HG03439 (cell line): ENCODE measurements around the gene DNMT1.
"Not testable (repeated sequence)": the region's sequence is repeated elsewhere in the genome, so short reads cannot be mapped to it uniquely, and the experiment has no call there.

Experiments used
- ATAC-seq: cut with Tn5 transposase; IDR thresholded peaks from one replicate; pipeline ENCODE4 v1.9.1; 2021; ENCODE audit warnings: mild to moderate bottlenecking, moderate library complexity; ENCODE audit not compliant: unreplicated experiment

The DNMT1 gene

DNA sequence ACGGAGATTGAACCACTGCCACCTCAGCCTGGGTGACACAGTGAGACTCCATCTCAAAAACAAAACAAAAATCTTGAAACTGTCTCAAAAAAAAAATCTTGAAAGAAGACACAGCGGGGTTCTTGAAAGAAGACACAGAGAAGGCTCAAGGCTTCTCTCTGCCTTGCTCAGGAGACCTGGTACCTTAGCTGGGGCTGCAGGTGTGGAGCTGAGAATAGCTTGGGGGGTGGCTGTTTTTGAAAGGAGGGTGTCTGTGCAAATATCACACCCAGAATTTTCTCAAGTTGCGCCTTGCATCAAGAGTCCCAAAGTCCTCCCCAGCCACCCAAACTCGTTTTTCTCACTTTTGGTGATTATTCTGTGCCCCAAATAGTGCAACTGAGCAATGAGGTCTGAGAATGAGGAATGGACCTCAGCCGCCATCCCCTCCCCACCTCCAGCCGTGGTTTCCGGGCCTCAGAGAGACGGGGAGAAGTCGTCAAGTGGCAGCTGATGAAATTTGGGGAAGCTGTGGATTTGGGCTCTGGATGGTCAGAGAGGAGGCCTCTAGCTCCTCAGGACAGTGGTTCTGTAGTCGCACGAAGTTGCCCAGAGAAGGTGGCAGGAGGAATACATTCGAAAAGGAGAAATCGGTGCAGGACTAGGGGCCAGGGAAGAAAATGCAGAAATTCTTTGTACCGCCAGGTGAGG is 27.6 kb upstream of the DNMT1 start:
- ATAC-seq = no peak

DNA sequence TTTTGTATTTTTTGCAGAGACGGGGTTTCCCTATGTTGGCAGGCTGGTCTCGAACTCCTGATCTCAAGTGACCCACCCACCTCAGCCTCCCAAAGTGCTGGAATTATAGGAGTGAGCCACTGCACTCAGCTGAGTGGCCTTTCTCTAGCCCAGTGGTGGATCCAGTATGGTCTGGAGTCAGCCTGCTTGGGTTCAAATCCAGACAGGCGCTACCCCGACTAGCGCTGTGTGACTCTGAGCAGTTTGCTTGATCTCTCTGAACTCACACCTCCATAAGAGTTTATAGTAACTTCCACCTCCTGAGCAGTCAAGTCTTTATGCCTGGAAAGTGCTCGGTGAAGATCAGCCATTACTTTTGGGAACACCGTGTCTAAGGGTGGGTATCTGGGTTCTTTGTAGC is 25.9 kb upstream of the DNMT1 start:
- ATAC-seq = no peak

DNA sequence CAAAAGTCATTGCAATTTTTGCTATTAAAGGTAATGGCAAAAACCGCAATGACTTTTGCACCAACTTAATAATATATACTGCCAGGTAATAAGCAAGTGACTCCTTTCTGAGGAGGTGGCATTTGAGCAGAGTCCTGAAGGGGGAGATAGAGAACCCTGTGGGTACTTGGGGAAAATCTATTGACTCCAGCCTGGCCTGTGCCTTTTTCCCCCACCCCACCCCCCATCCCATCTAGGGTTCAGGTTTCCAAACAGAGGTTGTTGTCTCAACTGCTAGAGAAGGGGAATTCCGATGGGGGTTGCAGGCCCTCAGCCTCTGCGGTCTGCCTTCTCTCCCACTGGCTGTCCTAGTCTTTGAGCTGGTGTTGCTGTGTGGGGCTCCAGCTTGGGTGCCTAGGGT is 24.9 kb upstream of the DNMT1 start:
- peak; percentile 58 for ATAC-seq

DNA sequence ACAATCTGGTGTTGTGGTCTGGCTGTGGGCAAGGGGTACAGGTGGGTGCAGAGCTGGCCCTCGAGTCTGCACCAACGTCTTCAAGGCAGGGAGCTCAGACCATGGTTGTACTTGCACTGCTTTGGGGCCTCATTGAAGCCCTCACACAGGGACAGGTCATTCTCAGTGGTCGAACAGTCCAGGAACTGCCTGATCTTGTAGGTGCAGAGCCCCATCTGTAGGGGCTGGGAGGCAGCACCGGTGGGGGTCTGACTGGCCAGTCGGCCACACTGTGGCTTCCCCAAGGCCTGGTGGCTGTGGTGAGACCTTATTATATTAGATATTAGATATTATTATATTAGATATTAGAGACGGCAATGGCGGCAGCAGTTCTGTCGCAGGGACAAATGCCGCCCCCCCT is 22.3 kb upstream of the DNMT1 start:
- no peak for ATAC-seq

DNA sequence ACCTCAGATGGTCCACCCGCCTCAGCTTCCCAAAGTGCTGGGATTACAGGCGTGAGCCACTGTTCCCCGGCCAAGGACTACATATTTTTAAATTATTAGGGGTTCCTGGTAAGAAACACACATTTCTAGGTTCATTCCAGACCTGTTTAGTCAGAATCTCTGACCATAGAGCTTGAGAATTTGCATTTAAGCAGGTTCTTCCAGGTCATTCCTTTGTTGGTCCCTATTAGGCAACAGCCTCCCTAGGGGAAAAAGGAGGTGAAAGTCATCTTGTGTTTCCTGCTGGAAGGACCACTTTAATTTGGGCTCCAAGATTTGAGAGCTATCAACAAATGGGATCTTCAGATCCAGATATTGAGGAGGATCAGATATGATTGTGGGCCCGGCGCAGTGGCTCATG is 20.0 kb upstream of the DNMT1 start:
- ATAC-seq = no peak

DNA sequence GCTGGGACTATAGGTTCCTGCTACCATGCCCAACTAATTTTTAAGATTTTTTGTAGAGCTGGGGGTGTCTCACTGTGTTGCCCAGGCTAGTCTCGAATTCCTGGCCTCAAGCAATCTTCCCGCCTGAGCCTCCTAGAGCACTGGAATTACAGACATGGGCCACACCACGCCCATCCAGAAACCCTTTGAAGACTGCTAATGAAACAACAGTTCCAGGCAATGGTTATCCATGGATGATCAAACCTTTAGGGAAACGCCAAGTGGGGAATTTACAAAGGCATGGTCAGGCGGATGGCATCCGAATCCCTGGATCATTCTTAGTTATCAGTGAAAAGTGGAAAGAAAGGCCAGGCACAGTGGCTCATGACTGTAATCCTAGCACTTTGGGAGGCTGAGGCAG is 16.9 kb upstream of the DNMT1 start:
- ATAC-seq = no peak

DNA sequence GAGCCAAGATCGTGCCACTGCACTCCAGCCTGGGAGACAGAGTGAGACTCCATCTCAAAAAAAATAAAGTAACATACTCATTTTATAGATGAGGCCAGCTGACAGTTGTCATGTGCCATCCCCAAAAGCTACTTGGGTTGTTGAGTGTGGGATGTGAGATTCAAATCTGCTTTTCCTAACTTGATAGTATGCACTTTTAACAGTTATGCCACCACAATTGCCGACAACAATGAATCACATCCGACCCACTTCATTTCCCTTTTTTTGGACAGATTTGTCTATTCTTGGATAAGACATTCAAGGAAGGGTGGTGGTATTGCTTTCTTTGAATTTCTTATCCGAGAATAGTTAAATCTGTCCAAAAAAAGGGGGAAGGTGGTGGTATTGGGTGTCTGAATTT is 16.3 kb upstream of the DNMT1 start:
- ATAC-seq = no peak

DNA sequence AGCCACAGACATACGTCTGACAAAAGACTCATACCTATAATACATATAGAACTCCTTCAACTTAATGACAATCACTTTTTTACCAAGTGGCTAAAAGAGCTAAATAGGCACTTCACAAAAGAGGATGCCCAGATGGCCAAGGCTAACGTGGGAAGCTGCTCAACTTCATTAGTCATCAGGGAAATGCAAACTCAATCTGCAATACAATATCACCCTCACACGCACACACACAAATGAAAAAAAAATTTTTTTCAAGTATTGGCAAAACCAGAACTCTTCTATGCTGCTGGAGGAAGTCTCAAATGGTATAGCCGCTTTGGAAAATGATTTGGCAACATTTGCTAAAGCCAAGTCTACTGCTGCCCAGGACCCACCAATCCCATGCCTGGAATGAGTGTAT is 14.6 kb upstream of the DNMT1 start:
- ATAC-seq = no peak

DNA sequence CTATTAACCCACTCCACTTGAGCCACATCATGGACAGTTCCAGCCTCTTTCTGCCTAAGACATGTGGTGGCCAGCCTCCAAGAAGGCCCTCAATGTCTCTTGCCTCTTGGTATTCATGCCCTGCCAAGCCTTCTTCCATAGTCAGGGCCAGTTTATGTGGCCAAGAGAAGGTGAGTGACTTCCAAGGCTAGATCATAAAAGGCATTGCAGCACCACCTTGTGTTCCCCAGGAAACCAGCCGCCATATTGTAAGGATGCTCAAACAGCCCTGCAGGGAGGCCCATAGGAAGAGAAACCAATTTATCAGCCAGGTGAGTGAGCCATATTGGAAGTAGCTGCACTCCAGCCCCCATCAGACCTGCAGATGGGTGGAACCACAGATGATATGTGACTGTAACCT is 12.3 kb upstream of the DNMT1 start:
- no peak for ATAC-seq

DNA sequence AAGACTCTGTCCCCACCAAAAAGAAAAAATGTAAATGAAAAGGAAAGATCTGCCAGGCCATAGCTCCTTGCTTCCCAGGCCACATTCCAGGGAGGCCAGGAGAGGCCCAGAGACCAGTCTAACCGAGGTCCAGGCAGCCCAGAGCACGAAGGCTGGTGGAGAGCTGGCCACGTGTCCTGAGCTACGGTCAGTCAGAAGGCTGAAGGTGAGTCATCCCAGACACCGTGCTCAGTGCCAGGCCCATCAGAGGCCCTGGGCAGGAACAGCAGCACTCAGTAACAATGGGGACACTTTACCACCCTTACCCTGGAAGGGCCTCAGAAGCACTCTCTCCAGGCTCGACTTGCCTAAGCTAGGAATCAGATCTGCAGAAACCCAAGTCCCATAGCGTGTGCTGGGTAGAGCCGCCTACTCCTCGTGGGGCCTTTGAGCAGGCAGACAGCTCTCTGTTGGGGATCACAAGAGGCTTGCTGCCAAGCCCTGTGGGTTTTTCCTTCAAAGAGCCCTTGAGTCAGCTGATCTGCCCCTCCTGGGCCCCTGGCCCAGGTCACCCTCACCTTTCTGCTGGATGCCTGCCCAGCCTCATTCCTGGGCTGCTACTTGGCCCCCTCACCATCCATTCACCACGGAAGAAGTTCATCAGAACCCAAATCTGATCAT is 11.6 kb upstream of the DNMT1 start:
- no peak for ATAC-seq

DNA sequence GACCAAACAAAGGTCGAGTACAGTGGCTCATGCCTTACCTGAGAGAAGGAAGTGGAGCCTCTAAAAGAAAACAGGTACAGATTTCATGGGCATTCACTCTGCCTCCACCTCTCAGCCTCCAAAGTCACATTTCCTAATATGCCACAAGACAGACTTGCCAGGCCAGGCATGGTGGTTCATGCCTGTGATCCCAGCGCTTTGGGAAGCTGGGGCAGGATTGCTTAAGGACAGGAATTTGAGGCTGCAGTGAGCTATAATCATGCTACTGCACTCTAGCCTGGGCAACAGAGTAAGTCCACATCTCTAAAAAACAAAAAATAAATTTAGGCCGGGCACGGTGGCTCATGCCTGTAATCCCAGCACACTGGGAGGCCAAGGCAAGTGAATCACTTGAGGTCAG is 10.9 kb upstream of the DNMT1 start:
- ATAC-seq = no peak

DNA sequence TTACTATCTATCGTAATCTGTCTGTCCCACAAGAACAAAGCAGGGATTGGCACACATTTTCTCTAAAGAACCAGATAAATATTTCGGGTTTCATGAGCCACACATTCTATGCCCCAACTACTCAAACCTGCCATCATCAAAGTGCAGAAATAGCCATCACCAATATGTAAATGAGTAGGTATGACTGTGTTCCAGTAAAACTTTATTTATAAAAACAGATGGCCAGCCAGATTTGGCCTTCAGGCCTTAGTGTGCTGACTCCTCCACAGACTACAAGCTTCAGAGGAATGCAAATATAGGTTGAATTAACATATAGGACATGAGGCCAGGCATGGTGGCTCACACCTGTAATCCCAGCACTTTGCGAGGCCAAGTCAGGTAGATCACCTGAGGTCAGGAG is 8.9 kb upstream of the DNMT1 start:
- no peak for ATAC-seq

DNA sequence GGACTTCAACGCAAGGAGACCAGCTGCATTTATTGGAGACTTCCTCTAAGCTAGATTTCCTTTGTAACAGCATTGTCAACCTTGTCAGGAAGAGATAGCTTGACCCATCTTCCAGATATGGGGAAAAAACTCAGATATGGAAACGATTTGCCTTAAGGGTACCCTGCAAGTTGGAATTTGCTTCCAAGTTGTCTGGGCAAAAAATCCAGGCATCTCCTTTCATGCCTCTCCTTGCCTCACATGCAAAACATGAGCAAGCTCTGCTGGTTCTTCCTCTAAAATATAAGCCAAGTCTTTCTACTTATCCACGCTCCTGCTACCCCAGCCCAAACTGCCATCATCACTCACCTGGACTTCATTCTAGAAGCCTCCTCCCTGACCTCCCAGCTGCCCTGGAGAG is 6.4 kb upstream of the DNMT1 start:
- no peak for ATAC-seq

DNA sequence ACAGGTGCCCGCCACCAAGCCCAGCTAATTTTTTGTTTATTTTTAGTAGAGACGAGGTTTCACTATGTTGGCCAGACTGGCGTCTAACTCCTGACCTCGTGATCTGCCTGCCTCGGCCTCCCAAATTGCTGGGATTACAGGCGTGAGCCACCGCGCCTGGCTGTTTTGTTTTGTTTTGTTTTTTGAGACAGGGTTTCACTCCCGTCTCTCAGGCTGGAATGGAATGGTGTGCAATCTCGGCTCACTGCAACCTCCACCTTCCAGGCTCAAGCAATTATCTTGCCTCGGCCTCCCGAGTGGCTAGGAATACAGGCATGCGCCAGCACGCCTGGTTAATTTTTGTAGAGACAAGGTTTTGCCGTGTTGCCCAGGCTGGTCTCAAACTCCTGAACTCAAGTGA is 5.3 kb upstream of the DNMT1 start:
- ATAC-seq = not testable (repeated sequence)

DNA sequence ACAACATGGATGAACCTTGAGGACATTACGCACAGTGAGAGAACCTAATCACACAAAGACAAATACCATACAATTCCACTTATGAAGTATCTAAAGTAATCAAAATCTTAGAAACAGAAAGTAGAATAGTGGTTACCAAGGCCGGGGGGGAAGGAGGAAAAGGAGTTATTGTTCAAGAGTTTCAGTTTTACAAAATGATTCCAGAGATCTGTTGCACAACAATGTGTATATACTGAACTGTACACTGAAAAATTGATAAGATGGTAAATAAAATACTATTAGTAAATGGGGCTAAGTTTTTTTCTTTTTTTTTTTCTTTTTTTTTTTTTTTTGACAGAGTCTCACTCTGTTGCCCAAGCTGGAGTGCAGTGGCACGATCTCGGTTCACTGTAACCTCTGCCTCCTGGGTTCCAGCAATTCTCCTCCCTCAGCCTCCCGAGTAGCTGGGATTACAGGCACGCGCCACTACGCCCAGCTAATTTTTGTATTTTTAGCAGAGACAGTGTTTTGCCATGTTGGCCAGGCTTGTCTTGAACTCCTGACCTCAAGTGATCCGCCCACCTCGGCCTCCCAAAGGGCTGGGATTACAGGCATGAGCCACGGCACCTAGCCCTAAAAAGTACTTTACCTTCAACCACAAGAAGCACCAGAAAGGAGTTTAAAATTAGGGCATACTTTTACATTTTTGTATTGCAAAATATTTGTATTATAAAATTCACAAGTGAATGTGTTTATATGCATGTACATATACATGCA is 4.3 kb upstream of the DNMT1 start:
- not testable (repeated sequence) for ATAC-seq

DNA sequence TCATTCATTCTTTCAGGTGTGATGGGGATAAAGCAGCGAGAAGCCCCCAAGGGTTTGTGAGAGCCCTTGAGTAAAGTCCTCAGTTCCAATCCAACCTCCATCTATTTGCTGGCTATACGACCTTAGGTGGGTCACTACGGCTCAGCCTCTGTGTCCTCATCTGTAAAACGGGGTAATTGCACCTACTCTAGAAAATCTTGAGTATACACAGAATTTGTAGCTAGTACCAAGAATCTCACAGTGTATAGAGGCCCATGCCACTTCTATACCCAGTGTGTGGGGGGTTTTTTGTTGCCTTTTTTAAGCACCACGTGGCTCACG is 406 bp upstream of the DNMT1 start:
- peak; percentile 23 for ATAC-seq

DNA sequence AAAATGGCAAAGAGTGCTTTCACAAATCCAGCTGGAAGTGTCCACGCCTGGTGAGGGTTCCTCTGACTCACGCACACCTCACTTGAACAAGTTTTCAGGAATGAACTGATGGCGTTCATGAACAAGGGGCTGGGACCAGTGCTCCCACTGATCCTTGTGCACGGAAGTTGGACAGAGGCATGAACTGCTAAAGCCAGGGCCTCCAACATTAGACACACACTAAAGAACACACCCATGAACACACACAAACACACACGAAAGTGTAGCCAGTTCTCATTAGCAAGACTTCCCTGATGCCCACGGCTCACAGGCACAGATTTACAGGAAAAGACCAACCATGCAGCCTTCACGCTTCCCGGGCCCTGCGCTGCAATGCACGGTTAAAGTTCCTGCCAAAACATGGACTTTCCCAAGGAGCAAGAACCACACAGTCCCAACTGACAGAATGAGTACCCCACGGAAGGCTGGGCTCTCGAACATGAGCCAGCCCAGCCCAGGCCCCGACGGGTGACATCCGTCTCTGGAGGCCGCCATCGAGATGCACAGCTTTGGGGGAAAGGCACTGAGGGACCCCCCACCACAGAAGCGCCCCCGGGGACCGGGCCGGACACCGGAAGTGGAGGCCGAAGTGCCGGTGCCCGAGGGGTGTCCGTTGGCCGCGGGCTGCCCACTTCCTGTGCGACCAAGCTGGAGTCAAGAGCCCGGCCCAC is 808 bp downstream of the DNMT1 start:
- peak; percentile 18 for ATAC-seq

DNA sequence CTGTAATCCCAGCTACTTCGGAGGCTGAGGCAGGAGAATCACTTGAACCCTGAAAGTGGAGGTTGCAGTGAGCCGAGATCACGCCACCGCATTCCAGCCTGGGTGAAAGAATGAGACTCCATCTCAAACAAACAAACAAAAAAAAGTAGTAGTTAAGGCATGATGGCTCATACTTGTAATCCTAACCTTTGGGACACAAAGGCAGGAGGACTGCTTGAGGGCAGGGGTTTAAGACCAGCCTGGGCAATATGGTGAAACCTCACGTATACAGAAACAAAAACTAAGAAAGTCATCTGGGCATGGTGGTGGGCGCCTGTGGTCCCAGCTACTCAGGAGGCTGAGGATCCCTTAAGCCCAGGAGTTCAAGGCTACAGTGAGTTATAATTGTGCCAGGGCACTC is 1.8 kb downstream of the DNMT1 start:
- no peak for ATAC-seq

DNA sequence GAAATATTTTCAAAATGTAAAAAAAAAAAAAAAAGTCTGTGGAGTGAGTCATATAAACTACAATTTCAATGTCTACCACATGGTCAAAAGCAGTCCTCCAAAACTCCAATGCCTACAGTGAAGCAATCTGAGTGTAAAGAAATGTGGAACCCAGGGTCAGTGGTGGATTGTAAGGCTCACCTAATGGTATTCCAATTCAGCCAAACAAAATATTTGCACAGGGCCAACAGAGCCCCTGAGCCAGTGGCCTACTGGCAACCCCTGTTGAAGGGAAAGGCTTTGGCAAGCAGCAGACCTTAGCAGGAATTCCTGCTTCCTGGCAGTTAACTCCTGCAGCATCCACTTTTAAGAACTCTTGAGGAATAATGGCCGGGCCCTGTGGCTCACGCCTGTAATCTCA is 3.4 kb downstream of the DNMT1 start:
- no peak for ATAC-seq

DNA sequence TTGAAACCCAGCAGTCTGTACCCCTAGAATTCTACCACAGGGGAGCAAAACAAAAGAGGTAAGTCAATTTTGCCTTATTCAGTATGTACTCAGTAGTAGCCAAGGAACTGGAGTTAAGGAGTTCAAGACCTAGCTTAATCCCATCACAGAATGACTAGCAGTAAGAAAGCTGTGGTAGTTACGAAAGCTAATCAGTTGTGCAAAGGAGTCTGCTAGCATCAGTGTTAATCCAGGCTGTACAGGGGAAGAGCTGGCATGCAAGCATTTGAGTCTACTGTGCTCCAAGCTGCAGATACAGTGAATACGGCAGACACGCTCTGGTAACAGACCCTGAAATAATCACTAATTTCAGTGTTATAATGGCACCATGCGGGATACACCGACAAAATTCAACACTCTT is 4.7 kb downstream of the DNMT1 start:
- ATAC-seq = no peak

DNA sequence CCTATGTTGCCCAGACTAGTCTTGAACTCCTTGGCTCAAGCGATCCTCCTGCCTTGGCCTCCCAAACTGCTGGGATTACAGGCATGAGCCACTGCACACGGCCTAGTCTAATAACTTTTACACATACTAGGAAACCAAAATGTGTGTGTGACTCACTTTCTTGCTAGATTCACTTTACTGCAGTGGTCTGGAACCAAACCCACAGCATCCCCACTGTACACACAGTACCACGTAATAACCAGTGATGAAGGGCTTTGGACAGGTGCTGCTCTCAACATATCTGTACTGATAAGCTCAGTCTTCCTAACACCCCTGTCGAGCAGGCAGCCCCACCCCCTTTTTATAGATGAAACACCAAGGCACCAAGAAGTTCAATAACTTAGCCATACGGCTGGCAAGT is 5.1 kb downstream of the DNMT1 start:
- no peak for ATAC-seq

DNA sequence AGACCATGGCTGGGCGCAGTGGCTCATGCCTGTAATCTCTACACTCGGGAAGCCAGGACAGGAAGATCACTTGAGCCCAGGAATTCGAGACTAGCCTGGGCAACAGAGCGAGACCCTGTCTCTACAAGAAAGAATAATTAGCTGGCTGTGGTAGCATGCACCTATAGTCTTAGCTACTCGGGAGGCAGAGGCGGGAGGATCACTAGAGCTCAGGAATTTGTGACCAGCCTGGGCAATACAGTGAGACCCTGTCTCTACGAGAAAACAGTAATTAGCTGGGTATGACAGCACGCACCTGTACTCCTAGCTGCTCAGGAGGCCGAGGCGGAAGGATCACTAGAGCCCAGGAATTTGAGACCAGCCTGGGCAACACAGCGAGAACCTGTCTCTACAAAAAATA is 7.4 kb downstream of the DNMT1 start:
- no peak for ATAC-seq
